HEK293 (cell line): Measurements from ENCODE around the gene MATCAP1.

Experiments
- CTCF ChIA-PET: fragments of 350-600 bp; formaldehyde crosslinking; extraction: SDS; loops from one replicate; lab custom pipeline; 2021; ENCODE audit warnings: antibody characterized with exemption; lab: Yijun Ruan, JAX
- POLR2A ChIA-PET: fragments of 300-600 bp; formaldehyde crosslinking; extraction: SDS; loops from one replicate; lab custom pipeline; 2020; ENCODE audit warnings: antibody characterized with exemption, inconsistent platforms; lab: Yijun Ruan, JAX
- H3K27ac ChIP-seq: fragments of 200-500 bp; sonication (Bioruptor generic); 2 replicates; pipeline ENCODE4 v1.5.1; 2014; ENCODE audit warnings: low read depth, low read length, control low read depth, inconsistent platforms; ENCODE audit errors: extremely low read depth
- H3K36me3 ChIP-seq, 2 experiments: fragments of 200-500 bp in 1 of 2; sonication (Bioruptor generic) in 1 of 2; 1 replicate in 1 of 2; 2 replicates in 1 of 2; pipeline ENCODE4 v1.5.1; 2014 to 2017; ENCODE audit warnings: inconsistent platforms in 2 of 2, low read length in 2 of 2; ENCODE audit not compliant: control insufficient read depth in 2 of 2, insufficient read depth in 1 of 2
- H3K4me1 ChIP-seq: fragments of 200-500 bp; sonication (Bioruptor generic); 2 replicates; pipeline ENCODE4 v1.5.1; 2014; ENCODE audit warnings: mild to moderate bottlenecking, low read length, inconsistent platforms; ENCODE audit not compliant: control insufficient read depth, insufficient read depth
- H3K4me3 ChIP-seq: 2 replicates; pipeline ENCODE4 v1.5.1; 2011; ENCODE audit warnings: low read depth, mild to moderate bottlenecking, control low read depth, low read length, moderate library complexity
- H3K9me3 ChIP-seq: fragments of 200-500 bp; sonication (Bioruptor generic); 2 replicates; pipeline ENCODE4 v1.5.1; 2014; ENCODE audit warnings: low read depth, low read length, inconsistent platforms; ENCODE audit not compliant: control insufficient read depth, insufficient read depth
- ATF2 ChIP-seq: fragments of 450-650 bp; formaldehyde crosslinking; IDR thresholded peaks from 2 replicates; pipeline ENCODE4 v1.5.1; 2016; ENCODE audit warnings: missing biosample characterization, missing genetic modification characterization, low read depth
- BCL11A ChIP-seq: fragments of 450-650 bp; formaldehyde crosslinking; IDR thresholded peaks from 2 replicates; pipeline ENCODE4 v1.5.1; 2016; ENCODE audit warnings: low read depth, missing biosample characterization, missing genetic modification characterization
- MZF1 ChIP-seq: fragments of 450-650 bp; formaldehyde crosslinking; IDR thresholded peaks from 2 replicates; pipeline ENCODE4 v1.5.1; 2017; ENCODE audit warnings: missing biosample characterization, missing genetic modification characterization, borderline replicate concordance
- PBX3 ChIP-seq: sonication (generic); formaldehyde crosslinking; IDR thresholded peaks from 2 replicates; pipeline ENCODE4 v1.8.1; 2022; ENCODE audit warnings: mild to moderate bottlenecking, moderate library complexity, missing genetic modification reagents
- WT1 ChIP-seq: fragments of 450-650 bp; formaldehyde crosslinking; IDR thresholded peaks from 2 replicates; pipeline ENCODE4 v1.5.1; 2016; ENCODE audit warnings: missing biosample characterization, missing genetic modification characterization
- ZBTB26 ChIP-seq: fragments of 450-650 bp; formaldehyde crosslinking; optimal IDR thresholded peaks from 2 replicates; pipeline ENCODE3; 2016; ENCODE audit warnings: missing biosample characterization, mild to moderate bottlenecking, missing genetic modification characterization
- ZNF138 ChIP-seq: fragments of 450-650 bp; formaldehyde crosslinking; IDR thresholded peaks from 2 replicates; pipeline ENCODE4 v1.5.1; 2016; ENCODE audit warnings: missing biosample characterization, missing genetic modification characterization, borderline replicate concordance
- ZNF2 ChIP-seq: fragments of 450-650 bp; formaldehyde crosslinking; IDR thresholded peaks from 2 replicates; pipeline ENCODE4 v1.5.1; 2016; ENCODE audit warnings: missing biosample characterization, missing genetic modification characterization
- ZNF211 ChIP-seq: fragments of 450-650 bp; formaldehyde crosslinking; IDR thresholded peaks from 2 replicates; pipeline ENCODE4 v1.5.1; 2016; ENCODE audit warnings: low read depth, missing biosample characterization, missing genetic modification characterization
- ZNF292 ChIP-seq: fragments of 450-650 bp; formaldehyde crosslinking; IDR thresholded peaks from 2 replicates; pipeline ENCODE4 v1.5.1; 2016; ENCODE audit warnings: low read depth, missing biosample characterization, missing genetic modification characterization, borderline replicate concordance
- ZNF391 ChIP-seq: fragments of 450-650 bp; formaldehyde crosslinking; IDR thresholded peaks from 2 replicates; pipeline ENCODE4 v1.5.1; 2016; ENCODE audit warnings: low read depth, missing biosample characterization, missing genetic modification characterization, borderline replicate concordance
- ZNF426 ChIP-seq: fragments of 450-650 bp; formaldehyde crosslinking; IDR thresholded peaks from 2 replicates; pipeline ENCODE4 v1.5.1; 2017; ENCODE audit warnings: missing biosample characterization, missing genetic modification characterization, mild to moderate bottlenecking, inconsistent platforms, moderate library complexity
- ZNF529 ChIP-seq: fragments of 450-650 bp; formaldehyde crosslinking; IDR thresholded peaks from 2 replicates; pipeline ENCODE4 v1.5.1; 2017; ENCODE audit warnings: missing genetic modification characterization, missing biosample characterization; ENCODE audit not compliant: insufficient replicate concordance
- ZNF596 ChIP-seq: fragments of 450-650 bp; IDR thresholded peaks from 2 replicates; pipeline ENCODE4 v1.5.0; 2018; ENCODE audit warnings: missing biosample characterization, mild to moderate bottlenecking, missing genetic modification characterization, moderate library complexity
- ZNF629 ChIP-seq: fragments of 450-650 bp; formaldehyde crosslinking; IDR thresholded peaks from 2 replicates; pipeline ENCODE4 v1.5.1; 2017; ENCODE audit warnings: missing biosample characterization, missing genetic modification characterization
- ZNF654 ChIP-seq: fragments of 450-650 bp; formaldehyde crosslinking; IDR thresholded peaks from 2 replicates; pipeline ENCODE4 v1.5.1; 2016; ENCODE audit warnings: low read depth, missing biosample characterization, missing genetic modification characterization
- ZNF701 ChIP-seq: fragments of 450-650 bp; formaldehyde crosslinking; IDR thresholded peaks from 2 replicates; pipeline ENCODE4 v1.5.1; 2016; ENCODE audit warnings: missing biosample characterization, missing genetic modification characterization
- ZNF776 ChIP-seq: fragments of 450-650 bp; formaldehyde crosslinking; IDR thresholded peaks from 2 replicates; pipeline ENCODE4 v1.5.0; 2017; ENCODE audit warnings: missing biosample characterization, missing genetic modification characterization, borderline replicate concordance
- ZNF792 ChIP-seq: fragments of 450-650 bp; formaldehyde crosslinking; IDR thresholded peaks from 2 replicates; pipeline ENCODE4 v1.5.1; 2016; ENCODE audit warnings: missing biosample characterization, missing genetic modification characterization
- ZNF830 ChIP-seq: fragments of 450-650 bp; IDR thresholded peaks from 2 replicates; pipeline ENCODE4 v1.5.0; 2018; ENCODE audit warnings: missing biosample characterization, missing genetic modification characterization, low read depth, mild to moderate bottlenecking, moderate library complexity
- TF ChIP-seq, protein P1 (sequence below): fragments of 450-650 bp; formaldehyde crosslinking; IDR thresholded peaks from 2 replicates; pipeline ENCODE4 v1.5.1; 2016; ENCODE audit warnings: missing biosample characterization, missing genetic modification characterization
- TF ChIP-seq, protein P2 (sequence below): fragments of 450-650 bp; formaldehyde crosslinking; IDR thresholded peaks from 2 replicates; pipeline ENCODE4 v1.5.1; 2016; ENCODE audit warnings: missing biosample characterization, missing genetic modification characterization
- TF ChIP-seq, protein P3 (sequence below): fragments of 450-650 bp; formaldehyde crosslinking; IDR thresholded peaks from 2 replicates; pipeline ENCODE4 v1.5.1; 2016; ENCODE audit warnings: missing biosample characterization, missing genetic modification characterization

Gene MATCAP1

DNA sequence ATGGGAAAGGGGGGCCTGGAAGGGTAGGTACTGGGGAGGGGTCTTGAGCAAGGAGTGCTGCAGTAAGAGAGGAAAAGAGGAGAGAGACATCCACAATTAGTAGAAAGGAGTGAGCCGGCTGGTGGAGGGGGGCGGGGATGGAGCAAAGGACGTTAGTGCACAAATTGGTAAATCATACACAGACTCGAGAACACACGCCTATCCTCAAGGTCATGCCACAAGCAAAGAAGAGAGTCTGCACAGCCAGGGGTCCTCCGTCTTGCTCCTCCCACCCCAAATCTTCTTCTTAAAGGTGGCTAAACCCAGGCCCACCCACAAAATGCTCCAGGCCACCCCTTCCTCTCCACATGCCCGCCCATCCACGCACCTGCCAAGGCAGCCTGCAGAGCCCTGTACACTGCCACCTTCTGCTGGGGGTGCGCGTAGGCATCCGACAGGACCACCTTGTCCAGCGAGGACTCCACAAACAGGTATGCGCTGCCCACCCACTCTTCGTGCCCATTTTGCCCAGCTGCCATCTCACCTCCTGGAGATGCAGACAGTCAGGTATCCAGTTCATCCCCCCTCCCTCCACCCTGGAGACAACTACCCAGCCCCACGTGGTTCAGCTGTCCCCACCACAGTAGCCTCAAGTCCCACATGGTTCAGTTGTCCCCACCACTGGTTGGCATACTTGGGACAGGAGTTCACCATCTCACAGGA lies 27.5 kb downstream of the MATCAP1 start:
- ChIA-PET POLR2A (interaction anchor here (1.3 to 2.0 kb wide), 2 partner anchors 14 to 143 kb away, joined by 4 to 5 read pairs; partner anchors contain the start of gene NOL3), CTCF (interaction anchor here (0.5 to 7.4 kb wide), 21 partner anchors 11 to 261 kb away, joined by 3 to 155 read pairs (median 8); partner anchors contain the start of genes CES3 and PHAF1)
- no peaks in the 10 kb centered on the region for H3K9me3 ChIP-seq
- 0 out of 2 replicates have a peak, but pooled peaks cover 2% of the 10 kb centered on the region for H3K4me1 ChIP-seq
- H3K4me3 ChIP-seq = no peak overlapping the region
- H3K27ac ChIP-seq = no peak overlapping the region
- TF ChIP-seq, protein P1, sequence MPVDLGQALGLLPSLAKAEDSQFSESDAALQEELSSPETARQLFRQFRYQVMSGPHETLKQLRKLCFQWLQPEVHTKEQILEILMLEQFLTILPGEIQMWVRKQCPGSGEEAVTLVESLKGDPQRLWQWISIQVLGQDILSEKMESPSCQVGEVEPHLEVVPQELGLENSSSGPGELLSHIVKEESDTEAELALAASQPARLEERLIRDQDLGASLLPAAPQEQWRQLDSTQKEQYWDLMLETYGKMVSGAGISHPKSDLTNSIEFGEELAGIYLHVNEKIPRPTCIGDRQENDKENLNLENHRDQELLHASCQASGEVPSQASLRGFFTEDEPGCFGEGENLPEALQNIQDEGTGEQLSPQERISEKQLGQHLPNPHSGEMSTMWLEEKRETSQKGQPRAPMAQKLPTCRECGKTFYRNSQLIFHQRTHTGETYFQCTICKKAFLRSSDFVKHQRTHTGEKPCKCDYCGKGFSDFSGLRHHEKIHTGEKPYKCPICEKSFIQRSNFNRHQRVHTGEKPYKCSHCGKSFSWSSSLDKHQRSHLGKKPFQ (tag by site-specific recombination) = no peak
- TF ChIP-seq ZNF292 (tag by site-specific recombination) (no peak), WT1 (tag by site-specific recombination) (no peak), ZNF629 (tag by site-specific recombination) (no peak), ZNF529 (tag by site-specific recombination) (no peak), ZBTB26 (tag by site-specific recombination) (no peak), ZNF701 (tag by site-specific recombination) (no peak), ZNF426 (tag by site-specific recombination) (no peak), PBX3 (CRISPR knock-in tag) (no peak), ZNF792 (no peak)
- TF ChIP-seq, all 188 proteins: peak for 0
- H3K36me3 ChIP-seq = no peaks in the 10 kb centered on the region

GRCh38 chr16:67155295-67156142 lies 28.2 kb downstream of the MATCAP1 start:
- ChIA-PET CTCF (interaction anchor here (0.5 to 7.4 kb wide), 60 partner anchors 10 to 293 kb away, joined by 3 to 155 read pairs (median 5); partner anchors contain the start of genes CBFB, CES3, EXOC3L1 and NOL3), POLR2A (interaction anchor here (0.5 to 2.0 kb wide), 6 partner anchors 15 to 195 kb away, joined by 3 to 10 read pairs (median 4); partner anchors contain the start of genes CES3 and NOL3)
- Histone ChIP-seq H3K9me3 (no peaks in the 10 kb centered on the region), H3K4me3 (no peak overlapping the region), H3K27ac (no peak overlapping the region), H3K4me1 (0 out of 2 replicates have a peak, but pooled peaks cover 3% of the 10 kb centered on the region), H3K36me3 (no peaks in the 10 kb centered on the region)
- no peak for TF ChIP-seq BCL11A (tag by site-specific recombination)
- no peak for TF ChIP-seq MZF1 (tag by site-specific recombination)
- no peak for TF ChIP-seq ATF2 (tag by site-specific recombination)
- TF ChIP-seq, protein P2, sequence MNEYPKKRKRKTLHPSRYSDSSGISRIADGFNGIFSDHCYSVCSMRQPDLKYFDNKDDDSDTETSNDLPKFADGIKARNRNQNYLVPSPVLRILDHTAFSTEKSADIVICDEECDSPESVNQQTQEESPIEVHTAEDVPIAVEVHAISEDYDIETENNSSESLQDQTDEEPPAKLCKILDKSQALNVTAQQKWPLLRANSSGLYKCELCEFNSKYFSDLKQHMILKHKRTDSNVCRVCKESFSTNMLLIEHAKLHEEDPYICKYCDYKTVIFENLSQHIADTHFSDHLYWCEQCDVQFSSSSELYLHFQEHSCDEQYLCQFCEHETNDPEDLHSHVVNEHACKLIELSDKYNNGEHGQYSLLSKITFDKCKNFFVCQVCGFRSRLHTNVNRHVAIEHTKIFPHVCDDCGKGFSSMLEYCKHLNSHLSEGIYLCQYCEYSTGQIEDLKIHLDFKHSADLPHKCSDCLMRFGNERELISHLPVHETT = no peak
- TF ChIP-seq ZNF211 (tag by site-specific recombination) = no peak
- TF ChIP-seq, protein P3, sequence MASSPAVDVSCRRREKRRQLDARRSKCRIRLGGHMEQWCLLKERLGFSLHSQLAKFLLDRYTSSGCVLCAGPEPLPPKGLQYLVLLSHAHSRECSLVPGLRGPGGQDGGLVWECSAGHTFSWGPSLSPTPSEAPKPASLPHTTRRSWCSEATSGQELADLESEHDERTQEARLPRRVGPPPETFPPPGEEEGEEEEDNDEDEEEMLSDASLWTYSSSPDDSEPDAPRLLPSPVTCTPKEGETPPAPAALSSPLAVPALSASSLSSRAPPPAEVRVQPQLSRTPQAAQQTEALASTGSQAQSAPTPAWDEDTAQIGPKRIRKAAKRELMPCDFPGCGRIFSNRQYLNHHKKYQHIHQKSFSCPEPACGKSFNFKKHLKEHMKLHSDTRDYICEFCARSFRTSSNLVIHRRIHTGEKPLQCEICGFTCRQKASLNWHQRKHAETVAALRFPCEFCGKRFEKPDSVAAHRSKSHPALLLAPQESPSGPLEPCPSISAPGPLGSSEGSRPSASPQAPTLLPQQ = peak; percentile 26; the same call in 1 of the 2 replicates
- no peak for TF ChIP-seq ZNF138 (tag by site-specific recombination)
- TF ChIP-seq ZNF629 (tag by site-specific recombination) = no peak
- no peak for TF ChIP-seq ZNF776 (tag by site-specific recombination)
- no peak for TF ChIP-seq ZNF2 (tag by site-specific recombination)
- peak; percentile 15; the same call in 1 of the 2 replicates for TF ChIP-seq ZNF654 (tag by site-specific recombination)
- no peak for TF ChIP-seq ZNF596 (tag by site-specific recombination)
- no peak for TF ChIP-seq ZNF391
- TF ChIP-seq ZNF830 (tag by site-specific recombination) = no peak
